Ectodermal cell (in vitro differentiated cells): Measurements from ENCODE around the gene SLC37A3.
"Not testable (repeated sequence)": the region's sequence is repeated elsewhere in the genome, so short reads cannot be mapped to it uniquely, and the experiment has no call there.

Experiments used
- H3K27ac ChIP-seq: 2 replicates; pipeline ENCODE4 v1.7.0; 2013; ENCODE audit warnings: mild to moderate bottlenecking, low read depth, low read length; ENCODE audit not compliant: insufficient read depth, poor library complexity, severe bottlenecking
- H3K27me3 ChIP-seq: 2 replicates; pipeline ENCODE4 v1.7.0; 2013; ENCODE audit warnings: mild to moderate bottlenecking, low read length; ENCODE audit not compliant: insufficient read depth, control insufficient read depth, poor library complexity, severe bottlenecking
- H3K36me3 ChIP-seq: one replicate; pipeline ENCODE4 v1.7.0; 2013; ENCODE audit warnings: low read length; ENCODE audit not compliant: control insufficient read depth, insufficient read depth
- H3K4me1 ChIP-seq: one replicate; pipeline ENCODE4 v1.7.0; 2013; ENCODE audit warnings: low read length; ENCODE audit not compliant: control insufficient read depth, insufficient read depth
- H3K4me3 ChIP-seq: 2 replicates; pipeline ENCODE4 v1.7.0; 2013; ENCODE audit warnings: low read depth, low read length, control low read depth; ENCODE audit not compliant: insufficient read depth
- H3K9me3 ChIP-seq: 2 replicates; pipeline ENCODE4 v1.7.0; 2013; ENCODE audit warnings: mild to moderate bottlenecking, low read length, moderate library complexity; ENCODE audit not compliant: control insufficient read depth
- WGBS, 2 experiments: methylation state at CpG; one replicate each; pipeline ENCODE4 v1.1.7; 2013; ENCODE audit warnings: missing lambda C conversion rate in 2 of 2; 5-methylcytosine and 5-hydroxymethylcytosine counted together

Gene SLC37A3

DNA sequence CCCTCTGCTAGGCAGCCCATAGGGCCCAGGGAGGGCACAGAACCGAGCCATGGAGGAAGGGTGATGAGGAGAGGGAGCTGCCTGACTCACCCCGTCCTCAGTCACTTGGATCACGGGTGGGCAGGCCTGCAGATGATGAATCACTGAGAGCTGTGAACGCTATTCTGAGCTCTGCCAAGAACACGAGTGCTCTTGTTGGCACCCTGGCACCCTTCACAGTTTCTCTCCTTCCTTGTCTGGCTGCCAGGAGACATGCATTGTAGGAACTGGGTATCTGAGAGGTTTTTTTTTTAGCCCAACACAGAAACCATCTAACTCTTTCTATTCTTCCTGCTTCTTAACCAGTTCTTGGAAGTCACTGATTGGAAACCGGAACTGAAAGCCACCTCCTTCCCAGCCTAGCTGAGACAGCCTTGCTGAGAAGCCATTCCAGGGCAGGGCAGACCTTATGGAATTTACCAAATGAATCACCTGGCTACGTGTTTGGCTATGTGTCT, 82.1 kb downstream of the SLC37A3 start:
- Histone ChIP-seq H3K4me1 (no peaks in the 10 kb centered on the region), H3K4me3 (no peak overlapping the region), H3K9me3 (peaks cover 4% of the 10 kb centered on the region), H3K27ac (no peak overlapping the region), H3K36me3 (no peaks in the 10 kb centered on the region), H3K27me3 (no peaks in the 10 kb centered on the region)
- 90 to 92% methylated on average over 7 of the region's 7 CpGs for WGBS, 2 experiments

DNA sequence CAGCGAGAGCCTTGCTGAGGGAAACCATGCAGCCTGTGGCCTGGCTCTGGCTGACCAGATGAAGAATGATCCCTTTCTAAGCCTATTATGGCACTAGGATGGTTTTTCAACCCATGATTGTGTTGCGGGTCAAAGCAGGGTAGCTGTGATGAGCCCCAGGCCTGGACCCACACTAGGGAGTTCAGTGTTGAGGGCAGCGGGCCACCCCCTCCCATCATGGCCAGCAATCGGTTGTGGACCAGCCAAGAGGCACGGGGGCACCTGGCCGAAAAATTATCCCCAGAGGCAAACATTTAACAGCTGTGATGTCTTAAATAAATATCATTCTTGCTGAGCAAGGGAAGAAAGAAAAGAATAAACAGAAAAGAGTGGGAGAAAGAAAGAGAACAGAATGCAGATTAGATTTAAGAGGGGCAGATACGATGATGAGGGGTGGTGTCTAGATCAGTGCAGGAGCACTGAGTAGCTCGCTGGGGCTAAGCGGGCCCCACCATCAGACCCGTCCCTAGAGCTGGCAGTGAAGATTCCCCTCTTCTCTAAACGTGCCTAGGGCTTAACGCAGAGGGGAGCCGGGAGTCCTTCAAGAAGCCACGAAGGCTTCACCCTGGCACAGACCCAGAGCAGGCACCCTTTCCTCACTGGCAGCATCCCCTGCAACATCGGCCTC, 82.7 kb downstream of the SLC37A3 start:
- no peaks in the 10 kb centered on the region for H3K36me3 ChIP-seq
- H3K27ac ChIP-seq, result no peak overlapping the region
- no peaks in the 10 kb centered on the region for H3K4me1 ChIP-seq
- 92 to 93% methylated on average over 15 of the region's 15 CpGs for WGBS, 2 experiments
- peaks cover 4% of the 10 kb centered on the region for H3K9me3 ChIP-seq
- H3K4me3 ChIP-seq, result no peak overlapping the region
- no peaks in the 10 kb centered on the region for H3K27me3 ChIP-seq

DNA sequence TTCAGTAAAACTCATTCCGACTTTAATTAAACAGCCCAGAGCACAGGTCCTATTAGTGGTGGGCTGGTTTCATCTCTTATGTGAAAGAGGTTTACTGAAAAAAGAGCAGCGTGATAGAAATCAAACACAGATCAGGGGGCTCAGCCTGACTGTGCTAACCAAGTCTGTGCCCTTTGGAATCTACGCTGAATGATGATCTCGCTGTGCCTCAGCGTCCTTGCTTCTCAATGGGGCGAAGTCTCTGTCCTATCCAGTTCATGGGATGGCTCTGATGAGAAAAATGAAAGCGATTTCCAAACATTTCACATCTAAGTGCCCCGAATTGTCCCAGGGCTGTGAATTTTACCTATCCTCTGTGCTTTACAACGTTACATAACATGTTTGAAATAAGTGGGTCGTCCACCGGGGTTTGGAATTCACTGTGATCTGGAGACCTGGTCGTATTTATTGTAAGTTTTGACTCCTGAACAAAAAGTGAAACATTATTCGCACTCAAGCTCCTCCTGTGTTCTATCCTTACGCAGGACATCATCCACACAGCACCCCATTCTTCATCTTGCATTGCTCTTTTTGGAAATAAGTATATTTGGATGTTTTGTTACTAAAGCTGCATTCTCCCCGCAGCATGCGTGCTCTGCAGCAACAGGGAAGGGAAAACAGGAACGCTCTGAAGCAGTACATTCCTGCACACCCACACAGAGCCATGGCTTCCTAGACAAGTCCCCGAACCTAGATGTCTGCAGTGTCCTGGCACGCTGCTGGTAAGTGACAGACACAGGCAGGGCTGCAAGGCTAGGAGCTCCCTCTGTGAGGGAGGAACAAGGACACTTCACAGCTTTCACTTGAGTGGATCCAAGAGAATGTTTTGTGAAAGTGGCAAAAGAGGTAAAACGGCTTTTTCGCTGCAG, 83.5 kb downstream of the SLC37A3 start:
- Histone ChIP-seq H3K27me3 (no peaks in the 10 kb centered on the region), H3K4me3 (no peak overlapping the region), H3K9me3 (peaks cover 4% of the 10 kb centered on the region), H3K4me1 (no peaks in the 10 kb centered on the region), H3K36me3 (no peaks in the 10 kb centered on the region), H3K27ac (no peak overlapping the region)
- 88 to 89% methylated on average over 20 of the region's 21 CpGs for WGBS, 2 experiments

DNA sequence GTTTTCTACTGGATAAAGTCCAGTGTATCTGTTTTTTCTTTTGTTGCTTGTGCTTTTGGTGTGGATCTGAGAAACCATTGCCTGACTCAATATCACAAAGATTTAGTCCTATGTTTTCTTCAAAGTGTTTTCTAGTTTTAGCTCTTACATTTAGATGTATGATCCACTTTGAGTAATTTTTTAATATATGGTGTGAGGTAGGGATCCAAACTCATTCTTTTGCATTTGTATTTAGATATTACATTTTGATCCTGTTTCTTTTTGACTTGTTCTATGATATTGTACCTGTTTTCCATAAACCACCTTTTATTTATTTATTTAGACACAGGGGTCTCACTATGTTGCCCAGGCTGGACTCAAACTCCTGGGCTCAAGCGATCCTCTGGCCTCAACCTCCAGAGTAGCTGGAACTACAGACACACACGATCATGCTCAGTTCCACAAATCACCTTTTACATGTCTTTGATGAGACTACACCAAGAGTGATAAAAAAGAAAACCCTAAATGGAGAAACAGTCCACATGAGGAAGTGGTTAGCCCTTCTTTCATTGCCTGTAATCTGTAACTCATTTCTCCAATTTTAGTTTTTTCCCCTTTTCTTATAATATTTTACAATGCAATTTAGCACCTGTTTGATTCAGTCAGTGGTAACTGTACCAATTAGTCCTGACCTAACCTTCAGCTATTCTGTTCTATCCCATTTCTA, 86.0 kb downstream of the SLC37A3 start:
- Histone ChIP-seq H3K27ac (no peak overlapping the region), H3K4me3 (no peak overlapping the region), H3K9me3 (peaks cover 4% of the 10 kb centered on the region), H3K36me3 (no peaks in the 10 kb centered on the region), H3K4me1 (no peaks in the 10 kb centered on the region), H3K27me3 (no peaks in the 10 kb centered on the region)
- WGBS, 2 experiments, result 89 to 93% methylated on average over 2 of the region's 2 CpGs

DNA sequence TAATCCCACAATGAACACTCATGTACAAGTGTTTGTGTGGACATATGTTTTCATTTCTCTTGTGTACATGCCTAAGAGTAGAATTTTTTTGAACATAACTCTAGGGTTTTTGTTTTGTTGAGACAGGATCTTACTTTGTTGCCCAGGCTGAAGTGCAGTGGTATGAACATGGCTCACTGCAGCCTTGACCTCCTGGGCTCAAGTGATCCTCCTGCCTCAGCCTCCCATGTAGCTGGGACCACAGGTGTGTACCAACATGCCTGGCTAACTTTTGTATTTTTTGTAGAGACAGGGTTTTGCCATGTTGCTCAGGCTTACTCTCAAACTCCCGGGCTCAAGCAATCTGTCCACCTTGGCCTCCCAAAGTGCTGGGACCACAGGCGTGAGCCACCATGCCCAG, 87.2 kb downstream of the SLC37A3 start:
- not testable (repeated sequence) for H3K27ac ChIP-seq, H3K27me3 ChIP-seq, H3K4me3 ChIP-seq, H3K9me3 ChIP-seq, H3K36me3 ChIP-seq, H3K4me1 ChIP-seq
- 91 to 95% methylated on average over 1 to 2 of the region's 2 CpGs for WGBS, 2 experiments

DNA sequence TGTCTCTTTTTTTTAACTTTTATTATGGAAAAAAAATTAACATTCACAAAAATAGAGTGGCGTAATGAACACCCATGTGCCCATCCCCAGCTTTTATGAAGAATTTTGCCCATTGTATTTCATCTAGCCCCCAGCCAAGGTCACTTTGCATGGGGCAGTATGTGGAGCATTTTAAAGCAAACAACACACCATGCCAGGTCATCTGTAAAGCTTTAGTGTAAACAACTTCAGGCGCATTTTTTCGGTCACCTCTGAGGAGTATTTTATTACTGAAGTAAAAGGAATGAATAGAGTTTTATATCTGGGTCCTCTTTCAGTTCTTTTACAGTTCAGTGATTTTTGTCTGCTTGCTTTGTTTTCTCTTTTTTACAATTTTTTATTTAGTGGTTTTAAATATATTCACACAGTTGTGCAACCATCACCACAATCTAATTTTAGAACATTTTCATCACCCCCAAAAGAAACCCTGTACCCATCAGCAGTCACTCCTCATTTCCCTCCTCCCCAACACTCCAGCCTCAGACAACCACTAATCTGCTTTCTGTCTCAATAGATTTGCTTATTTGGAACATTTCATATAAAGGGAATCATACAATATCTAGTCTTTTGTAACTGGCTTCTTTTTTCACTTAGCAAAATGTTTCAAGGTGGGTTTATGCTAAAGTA, 87.9 kb downstream of the SLC37A3 start:
- Histone ChIP-seq H3K27me3 (no peaks in the 10 kb centered on the region), H3K4me1 (no peaks in the 10 kb centered on the region), H3K27ac (no peak overlapping the region), H3K36me3 (no peaks in the 10 kb centered on the region), H3K9me3 (peaks cover 4% of the 10 kb centered on the region), H3K4me3 (no peak overlapping the region)
- 96 to 100% methylated on average over 3 of the region's 3 CpGs for WGBS, 2 experiments

DNA sequence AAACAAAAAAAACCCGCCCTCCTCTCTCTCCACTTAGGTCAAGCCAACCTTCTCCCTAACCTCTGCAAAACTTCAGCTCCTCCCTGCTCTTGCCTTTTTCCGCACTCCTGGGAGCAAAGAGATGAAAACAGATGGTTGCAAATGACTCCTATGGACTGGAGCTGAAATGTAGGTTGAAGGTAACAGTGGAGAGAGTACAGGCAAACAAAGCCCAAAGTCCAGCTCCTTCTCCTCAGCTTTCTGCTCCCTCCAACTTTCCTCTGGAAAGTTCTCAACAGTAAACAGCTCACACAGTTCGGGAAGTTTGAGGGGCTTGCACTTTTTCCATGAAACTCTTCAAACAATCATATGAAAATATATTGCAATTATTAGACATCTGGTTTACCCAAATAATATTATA, 90.3 kb downstream of the SLC37A3 start:
- Histone ChIP-seq H3K27ac (no peak overlapping the region), H3K9me3 (peaks cover 4% of the 10 kb centered on the region), H3K4me3 (no peak overlapping the region), H3K27me3 (no peaks in the 10 kb centered on the region), H3K4me1 (no peaks in the 10 kb centered on the region), H3K36me3 (no peaks in the 10 kb centered on the region)
- WGBS, 2 experiments, result 95 to 98% methylated on average over 3 of the region's 3 CpGs

DNA sequence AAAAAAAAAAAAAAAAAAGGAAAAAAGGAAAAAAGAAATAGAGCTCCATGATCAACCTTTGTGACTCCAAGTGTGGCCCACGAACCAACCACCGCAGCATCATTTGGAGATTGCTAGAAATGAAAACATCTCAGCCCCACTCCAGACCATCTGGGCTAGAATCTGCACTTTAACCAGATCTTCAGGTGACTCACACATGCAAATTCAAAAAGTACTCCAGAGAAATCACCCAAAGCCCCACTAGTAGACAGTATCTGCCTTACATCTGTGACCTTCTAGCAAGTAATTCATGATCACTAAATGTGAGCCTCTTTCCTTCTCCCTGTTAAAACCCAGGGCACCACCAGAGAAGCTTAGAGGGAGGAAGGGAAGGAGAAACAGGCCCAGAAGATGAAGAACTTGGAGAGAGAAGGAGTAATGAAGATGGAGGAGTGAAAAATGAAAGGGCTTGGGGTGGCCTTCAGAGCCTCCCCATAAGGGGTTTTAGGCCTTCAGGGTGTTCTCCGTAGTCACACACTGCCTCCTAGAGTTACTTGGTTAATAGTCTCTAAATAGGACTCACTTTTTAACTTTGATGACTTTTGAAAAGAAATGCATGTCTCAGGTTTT, 94.0 kb downstream of the SLC37A3 start:
- Histone ChIP-seq H3K36me3 (no peaks in the 10 kb centered on the region), H3K27me3 (no peaks in the 10 kb centered on the region), H3K27ac (no peak overlapping the region), H3K4me3 (no peak overlapping the region), H3K9me3 (no peaks in the 10 kb centered on the region), H3K4me1 (no peaks in the 10 kb centered on the region)
- WGBS, 2 experiments, result 87 to 92% methylated on average over 3 of the region's 3 CpGs

DNA sequence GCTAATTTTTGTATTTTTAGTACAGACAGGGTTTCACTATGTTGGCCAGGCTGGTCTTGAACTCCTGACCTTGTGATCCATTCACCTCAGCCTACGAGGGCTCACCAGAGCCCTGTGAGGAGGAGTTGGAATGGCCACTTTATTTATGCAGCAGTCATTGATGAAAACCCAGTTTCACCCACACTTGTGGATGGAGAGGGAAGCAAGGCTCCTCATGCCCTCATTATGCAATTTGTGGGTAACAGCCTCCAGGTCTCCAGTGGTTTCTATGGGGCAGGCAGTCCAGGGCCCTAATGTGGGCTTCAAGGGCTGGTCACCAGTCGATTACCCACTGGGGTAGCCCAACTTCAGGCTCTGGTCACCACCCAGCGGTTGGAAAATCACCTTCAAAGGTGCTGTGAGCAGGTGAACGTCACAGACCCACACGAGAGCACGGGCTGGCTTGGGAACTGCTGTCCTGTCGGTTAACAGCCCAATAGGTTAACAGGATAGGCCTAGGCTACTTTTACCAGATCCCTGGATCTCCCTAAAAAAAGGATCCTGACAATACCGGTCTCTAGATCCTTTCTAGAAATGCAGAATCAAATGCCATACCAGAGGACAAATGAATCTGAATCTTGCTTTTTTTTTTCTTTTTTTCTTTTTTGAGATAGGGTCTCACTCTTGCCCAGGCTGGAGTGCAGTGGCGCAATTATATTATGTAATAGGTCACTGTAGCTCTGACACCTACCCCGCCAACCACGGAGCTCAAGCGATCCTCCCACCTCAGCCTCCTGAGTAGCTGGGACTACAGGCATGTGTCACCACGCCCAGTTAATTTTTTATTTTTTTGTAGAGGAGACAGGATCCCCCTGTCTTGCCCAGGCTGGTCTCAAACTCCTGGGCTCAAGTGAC, 97.8 kb downstream of the SLC37A3 start:
- H3K36me3 ChIP-seq, result no peaks in the 10 kb centered on the region
- no peaks in the 10 kb centered on the region for H3K27me3 ChIP-seq
- H3K27ac ChIP-seq, result no peak overlapping the region
- 90 to 92% methylated on average over 13 of the region's 13 CpGs for WGBS, 2 experiments
- no peaks in the 10 kb centered on the region for H3K4me1 ChIP-seq
- H3K9me3 ChIP-seq, result no peaks in the 10 kb centered on the region
- H3K4me3 ChIP-seq, result no peak overlapping the region
